Keratinocyte (primary cell): Measurements from ENCODE around the gene GTF2I.
"Not testable (repeated sequence)": the region's sequence is repeated elsewhere in the genome, so short reads cannot be mapped to it uniquely, and the experiment has no call there.

Experiments
- CTCF ChIP-seq, 3 experiments: IDR thresholded peaks in 1 of 3; conservative IDR thresholded peaks in 1 of 3; optimal IDR thresholded peaks in 1 of 3; 2 replicates in 2 of 3; 3 replicates in 1 of 3; pipeline versions ENCODE3 to v1.5.1; 2011; ENCODE audit warnings: low read length in 3 of 3, mild to moderate bottlenecking in 3 of 3, moderate library complexity in 2 of 3, control low read depth in 1 of 3, inconsistent platforms in 1 of 3; ENCODE audit not compliant: insufficient read depth in 2 of 3; ENCODE audit errors: extremely low read depth in 1 of 3
- EZH2 ChIP-seq: IDR thresholded peaks from one replicate; pipeline ENCODE4 v1.6.1; 2012; ENCODE audit warnings: inconsistent platforms, mild to moderate bottlenecking, low read length, moderate library complexity

GRCh38 chr7:74797848-74798622 is 140.5 kb downstream of the GTF2I start:
- not testable (repeated sequence) for TF ChIP-seq CTCF (optimal IDR thresholded peaks at IDR 0.05 in 1 of 3, IDR thresholded peaks at IDR 0.05 in 1 of 3, conservative IDR thresholded peaks at IDR 0.05 in 1 of 3; ENCODE audit: extremely low read depth in 1 of 3, insufficient read depth in 2 of 3, low read length in 3 of 3); EZH2
